NCI-H2196 (cell line): ENCODE results near the gene OR2AG2.
A peak's percentile ranks its signal among the peaks of the same experiment; 100 is the strongest.

Experiments used
- DNase-seq: peaks from one replicate; lab custom pipeline; 2025; ENCODE audit not compliant: unreplicated experiment; lab: John Stamatoyannopoulos, UW

OR2AG2 gene

DNA sequence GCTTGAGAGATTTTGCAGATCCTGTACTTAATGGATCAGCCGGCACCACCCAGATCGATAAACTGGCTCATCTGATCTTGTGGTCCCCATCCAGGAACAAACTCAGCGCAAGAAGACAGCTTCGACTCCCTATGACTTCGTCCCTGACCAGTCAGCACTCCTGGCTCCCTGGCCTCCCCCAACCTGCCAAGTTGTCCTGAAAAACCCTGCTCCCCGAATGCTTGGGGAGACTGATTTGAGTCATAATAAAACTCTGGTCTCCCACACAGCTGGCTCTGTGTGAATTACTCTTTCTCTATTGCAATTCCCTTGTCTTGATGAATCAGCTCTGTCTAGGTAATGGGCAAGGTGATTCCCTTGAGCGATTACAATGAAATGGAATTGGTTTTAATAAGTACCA lies 29.5 kb downstream of the OR2AG2 start:
- no peak for DNase-seq

GRCh38 chr11:6738590-6738989 lies 33.2 kb downstream of the OR2AG2 start:
- no peak for DNase-seq

GRCh38 chr11:6737872-6738466 lies 33.8 kb downstream of the OR2AG2 start:
- DNase-seq, result peak; percentile 24

DNA sequence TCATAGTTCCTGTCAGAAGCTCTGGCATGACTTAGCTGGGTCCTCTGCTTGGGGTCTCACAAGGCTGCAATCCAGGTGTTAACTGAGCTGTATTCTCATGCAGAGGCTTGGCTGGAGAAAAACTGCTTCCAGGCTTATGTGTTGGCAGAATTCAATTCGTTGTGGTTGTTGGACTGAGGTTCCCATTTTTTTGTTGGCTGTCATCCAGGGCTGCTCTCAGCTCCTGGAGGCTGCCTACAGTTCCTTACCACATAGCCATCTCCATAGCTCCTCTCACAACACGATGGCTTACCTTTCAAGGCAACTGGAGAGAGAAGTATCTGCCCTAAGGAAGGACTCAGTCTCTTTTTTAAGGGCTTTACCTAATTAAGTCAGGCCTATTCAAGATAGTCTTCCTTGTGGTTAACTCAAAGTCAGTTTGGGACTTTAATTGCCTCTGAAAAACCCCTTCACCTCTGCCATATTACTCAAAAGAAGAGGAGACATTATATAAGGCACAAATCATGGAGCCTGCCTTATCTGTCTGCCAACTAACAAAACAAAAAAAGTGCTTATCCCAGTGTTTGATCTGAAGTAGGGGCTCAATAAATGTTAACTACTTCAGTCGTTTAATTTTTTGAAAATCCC lies 35.2 kb downstream of the OR2AG2 start:
- no peak for DNase-seq

DNA sequence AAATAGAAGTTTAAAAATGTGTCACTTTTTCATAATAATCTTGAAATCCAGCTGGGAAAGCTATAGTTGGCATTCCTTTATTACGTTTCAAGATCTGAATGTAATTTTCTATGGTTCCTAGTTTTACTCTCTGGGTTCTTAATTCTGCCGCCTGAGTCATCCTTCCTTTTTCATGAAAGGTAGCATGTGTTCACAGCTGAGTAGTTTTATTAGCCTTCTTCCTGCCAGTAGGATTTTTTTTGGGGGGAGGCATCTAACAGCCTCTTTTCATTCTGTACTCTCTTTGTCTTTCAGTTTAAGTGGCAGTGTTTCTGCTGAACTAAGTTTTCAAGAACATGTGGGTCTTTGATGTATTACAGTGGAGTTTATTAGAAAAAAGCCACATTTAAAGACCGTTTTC lies 36.5 kb downstream of the OR2AG2 start:
- DNase-seq, result no peak

DNA sequence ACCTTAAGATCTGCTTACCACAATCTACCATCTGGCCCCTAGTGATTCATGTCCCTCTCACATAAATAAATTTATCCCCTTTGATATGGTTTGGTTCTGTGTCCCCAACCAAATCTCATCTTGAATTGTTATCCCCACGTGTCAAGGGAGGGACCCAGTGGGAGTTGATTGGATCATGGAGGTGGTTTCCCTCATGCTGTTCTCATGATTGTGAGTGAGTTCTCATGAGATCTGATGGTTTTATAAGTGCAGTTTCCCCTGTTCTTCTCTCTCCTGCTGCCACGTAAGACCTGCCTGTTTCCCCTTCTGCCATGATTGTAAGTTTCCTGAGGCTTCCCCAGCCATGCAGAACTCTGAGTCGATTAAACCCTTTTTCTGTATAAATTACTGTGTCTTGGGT lies 37.2 kb downstream of the OR2AG2 start:
- DNase-seq, result no peak

GRCh38 chr11:6733326-6734275 lies 38.2 kb downstream of the OR2AG2 start:
- DNase-seq, result no peak

DNA sequence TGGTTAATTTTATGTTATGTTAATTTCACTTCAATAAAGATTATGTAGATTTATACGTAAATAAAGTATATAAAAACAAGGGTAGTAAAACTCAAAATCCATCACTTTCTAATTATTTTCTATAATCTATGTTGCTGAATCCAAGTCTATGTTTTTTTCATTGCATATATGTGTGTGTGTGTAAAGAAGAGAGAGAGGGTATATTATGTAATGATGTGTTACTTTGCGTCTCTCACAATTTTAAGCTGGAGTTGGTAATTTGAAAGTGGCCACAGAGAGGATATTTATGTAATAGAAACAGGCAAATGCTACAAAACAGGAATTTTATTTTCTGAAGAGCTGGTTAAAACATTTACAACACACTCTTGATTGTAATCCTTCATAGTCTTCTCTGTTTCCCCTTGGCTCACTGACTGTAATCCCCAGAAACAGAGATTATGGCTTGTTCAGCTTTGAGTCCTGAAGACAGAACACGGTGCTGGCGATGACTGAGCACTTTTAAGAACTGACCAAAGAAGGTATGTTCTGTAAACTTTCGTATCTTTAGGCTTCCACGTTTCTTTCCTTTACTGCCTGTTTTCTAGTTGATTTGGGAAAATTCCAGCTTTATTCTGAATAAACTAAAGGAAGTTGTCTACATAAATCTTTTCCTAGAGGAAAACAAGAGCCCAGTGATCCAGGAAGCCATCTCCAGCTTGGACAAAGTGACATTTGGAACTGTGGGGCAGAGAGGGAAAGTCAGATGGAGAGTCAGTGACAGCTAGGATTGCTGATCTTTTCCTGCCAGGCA lies 43.6 kb downstream of the OR2AG2 start:
- DNase-seq, result no peak

DNA sequence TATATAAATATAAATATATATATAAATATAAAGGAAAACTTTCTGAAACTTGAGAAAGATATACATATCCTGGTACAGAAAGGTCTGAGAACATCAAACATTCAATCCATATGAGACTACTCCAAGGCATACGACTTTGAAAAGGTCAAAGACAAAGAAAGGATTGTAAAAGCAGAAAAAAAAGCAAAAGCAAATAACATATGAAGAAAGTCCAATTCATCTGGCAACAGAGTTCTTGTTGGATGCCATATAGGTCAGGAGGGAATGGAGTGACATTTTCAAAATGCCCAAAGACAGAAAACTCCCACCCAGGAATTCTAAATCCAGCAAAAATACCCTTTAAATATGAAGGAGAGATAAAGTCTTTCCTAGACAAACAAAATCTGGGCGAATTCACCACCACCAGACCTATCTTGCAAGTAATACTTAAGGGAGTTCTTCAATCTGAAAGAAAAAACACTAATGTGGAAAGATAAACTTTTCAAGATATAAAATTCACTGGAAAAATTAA lies 46.3 kb downstream of the OR2AG2 start:
- no peak for DNase-seq

DNA sequence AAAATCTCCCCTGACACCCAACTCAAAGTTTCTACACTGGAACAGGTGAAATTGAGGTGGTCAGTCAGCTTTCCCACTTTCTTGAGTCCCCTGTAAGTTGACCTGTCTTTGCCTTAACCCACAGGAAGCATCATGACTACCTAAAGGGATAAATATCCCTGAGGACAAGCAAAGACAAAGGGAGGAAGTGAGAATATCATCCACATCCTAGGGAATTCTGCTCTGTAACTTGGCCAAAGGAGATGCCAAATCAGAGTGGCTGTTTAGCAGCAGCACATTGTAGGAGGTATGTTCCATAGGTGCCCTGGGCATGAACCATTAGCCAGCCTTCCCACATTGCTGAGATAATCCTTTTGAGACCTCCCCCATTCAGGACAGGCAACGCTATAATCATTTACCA lies 47.8 kb downstream of the OR2AG2 start:
- no peak for DNase-seq

DNA sequence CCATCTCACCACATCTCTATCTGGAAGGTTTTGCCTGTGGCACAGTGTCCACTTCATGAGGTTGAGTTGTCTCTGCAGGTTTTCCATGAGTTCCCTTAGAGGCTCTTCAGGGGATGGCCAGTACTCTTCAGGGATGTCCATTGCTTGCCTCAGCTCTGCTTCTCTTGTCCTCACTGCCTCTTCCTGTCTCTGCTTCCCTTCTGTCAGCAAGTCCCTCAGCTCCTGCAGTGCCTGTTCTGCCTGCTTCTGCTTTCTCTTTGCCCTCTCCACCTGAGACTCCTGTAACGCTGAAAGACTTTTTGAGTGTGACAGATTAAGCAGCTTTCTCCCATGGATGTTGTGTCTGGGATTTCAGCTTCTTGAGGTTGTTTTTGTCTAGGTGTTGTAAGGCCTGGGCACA lies 50.4 kb downstream of the OR2AG2 start:
- no peak for DNase-seq

- no peak for DNase-seq
These were observed 52.2 kb downstream of the OR2AG2 start for GRCh38 chr11:6719576-6719975.

DNA sequence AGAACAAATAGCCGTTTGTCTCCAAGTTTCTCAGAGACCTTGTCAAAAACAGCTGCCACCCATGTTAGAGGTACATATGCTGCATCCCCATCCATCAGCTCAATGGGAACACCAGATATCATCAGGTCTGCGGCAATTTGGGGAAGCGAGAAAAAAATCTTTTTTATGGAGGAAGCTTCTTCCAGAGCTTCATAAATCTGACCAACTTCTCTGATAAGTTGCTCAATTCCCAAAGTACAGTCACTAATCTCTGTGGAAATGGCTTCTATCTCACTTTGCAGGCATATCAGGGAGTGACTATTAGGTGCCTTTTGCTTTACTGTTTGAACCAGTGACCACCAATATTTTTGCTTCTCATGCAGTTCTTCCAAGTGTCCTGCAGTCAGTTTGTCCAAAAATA lies 54.4 kb downstream of the OR2AG2 start:
- no peak for DNase-seq
